GM13977 (cell line): ENCODE measurements around the gene HIVEP3.

ENCODE experiments used
- DNase-seq: peaks from one replicate; pipeline ENCODE4 v3.0.0; 2012; ENCODE audit warnings: low spot score
- CTCF ChIP-seq: IDR thresholded peaks from 2 replicates; pipeline ENCODE4 v1.5.1; 2012; ENCODE audit warnings: mild to moderate bottlenecking, control low read depth; ENCODE audit not compliant: insufficient read depth; ENCODE audit errors: extremely low read depth, missing control alignments
- in situ Hi-C: fragments of 300-500 bp; cut with MboI; formaldehyde crosslinking; loops from one replicate; pipeline ENCODE4 v1.12.0; 2022; ENCODE audit warnings: low sequenced_read_pairs, low pct_unique_long_range_greater_than_20kb, mixed read lengths, inconsistent platforms; ENCODE audit not compliant: unreplicated experiment

HIVEP3 gene

GRCh38 chr1:41658431-41659158 is 260.1 kb downstream of the HIVEP3 start:
- in situ Hi-C loops = no loop called here
- no peak for DNase-seq
- no peak for TF ChIP-seq CTCF

GRCh38 chr1:41657679-41658295 is 260.9 kb downstream of the HIVEP3 start:
- in situ Hi-C loops = no loop called here
- no peak for DNase-seq
- no peak for TF ChIP-seq CTCF

GRCh38 chr1:41656825-41657500 is 261.8 kb downstream of the HIVEP3 start:
- no peak for DNase-seq
- in situ Hi-C loops = no loop called here
- TF ChIP-seq CTCF = no peak

GRCh38 chr1:41656068-41656467 is 262.7 kb downstream of the HIVEP3 start:
- in situ Hi-C loops = no loop called here
- TF ChIP-seq CTCF = no peak

GRCh38 chr1:41655632-41656031 is 263.1 kb downstream of the HIVEP3 start:
- no peak for DNase-seq
- TF ChIP-seq CTCF = no peak
- in situ Hi-C loops = no loop called here

More at GRCh38 chr1:41656068-41656467, 262.7 kb downstream of the HIVEP3 start:
- no peak for DNase-seq

- in situ Hi-C loops = no loop called here
- TF ChIP-seq CTCF = no peak
- no peak for DNase-seq
Observed at GRCh38 chr1:41653574-41653973, 265.1 kb downstream of the HIVEP3 start.
